SK-N-MC (cell line): ENCODE measurements around the gene CACNA1A.

Experiments
- EZH2 ChIP-seq: fragments of 200-600 bp; sonication (generic); IDR thresholded peaks from one replicate; pipeline ENCODE4 v1.6.1; 2017; ENCODE audit warnings: antibody characterized with exemption
- POLR2AphosphoS5 ChIP-seq: IDR thresholded peaks from 2 replicates; pipeline ENCODE4 v1.6.1; 2012; ENCODE audit warnings: mild to moderate bottlenecking, low read depth, low read length, borderline replicate concordance

DNA sequence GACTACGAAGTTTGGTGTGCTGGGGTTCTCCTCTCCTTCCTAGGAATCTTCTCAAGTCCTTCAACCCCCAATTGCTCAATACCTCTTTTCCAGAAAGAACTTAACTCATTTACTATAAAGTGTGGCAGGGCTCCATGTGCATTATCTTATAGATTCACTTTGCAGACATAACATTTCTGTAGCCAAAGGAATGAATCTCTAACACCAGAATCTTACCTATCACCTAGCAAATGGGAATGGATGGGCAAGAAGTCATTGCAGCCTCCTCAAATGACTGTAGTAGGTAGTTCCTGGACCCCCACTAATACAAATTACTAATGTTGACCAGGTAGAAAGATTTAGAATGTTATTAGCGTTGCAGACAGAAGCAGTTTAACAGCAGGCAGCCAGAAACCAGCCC lies 5.7 kb upstream of the CACNA1A start:
- no peak for TF ChIP-seq POLR2AphosphoS5
- no peak for TF ChIP-seq EZH2
